SH-SY5Y (cell line): ENCODE measurements around the gene SPON2.

Source experiments
- GATA2 ChIP-seq: IDR thresholded peaks from 2 replicates; pipeline ENCODE4 v1.6.1; 2011; ENCODE audit warnings: mild to moderate bottlenecking, low read depth, low read length
- GATA3 ChIP-seq: IDR thresholded peaks from 2 replicates; pipeline ENCODE4 v1.6.1; 2011; ENCODE audit warnings: low read depth, mild to moderate bottlenecking, low read length, moderate library complexity

DNA sequence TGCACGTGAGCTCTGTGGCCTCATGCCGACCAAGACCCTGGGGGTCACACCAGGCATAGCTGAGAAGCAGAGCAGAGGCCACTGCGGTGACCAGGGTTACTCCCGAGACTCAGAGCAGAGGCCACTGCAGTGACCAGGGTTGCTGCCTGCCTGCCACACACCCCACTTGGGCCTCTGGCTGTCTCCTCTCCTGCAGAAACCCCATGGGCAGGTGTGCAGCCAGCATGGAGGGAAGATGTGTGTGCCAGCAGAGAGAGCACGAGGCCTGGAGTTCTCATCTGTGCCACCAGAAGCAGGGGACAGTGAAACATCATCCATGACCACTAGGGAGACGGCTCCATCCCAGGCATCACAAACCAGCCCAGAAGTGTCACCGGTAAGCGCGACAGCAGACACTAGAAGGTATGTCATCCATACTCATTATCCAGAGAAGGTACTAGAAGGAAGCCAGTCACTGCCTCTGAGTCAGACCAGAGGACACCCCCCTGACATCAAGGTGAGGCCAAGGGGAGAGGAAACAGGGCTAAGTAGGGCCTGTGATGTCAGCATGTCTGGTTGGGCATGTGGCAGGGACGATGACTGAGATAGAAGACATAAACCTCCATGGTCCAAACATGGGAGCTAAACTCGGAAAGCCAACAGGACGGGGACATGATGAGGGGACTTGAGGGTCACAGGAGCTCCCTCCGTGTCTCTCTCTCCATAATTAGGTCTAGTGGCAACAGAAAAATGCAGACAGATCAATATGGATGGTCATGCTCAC lies 24.2 kb upstream of the SPON2 start:
- TF ChIP-seq GATA2 (no peak), GATA3 (no peak)
